K562 (cell line): ENCODE results near the gene SHISA3. TPM values are rescaled to one million over a fixed set of nuclear protein-coding genes. Genes with fewer than 3 reads are reported as not detected.

ENCODE experiments used
- ATAC-seq: fragments of 200-7000 bp; cut with Tn5 transposase; 3 replicates; pipeline ENCODE4 v1.9.1; 2020; ENCODE audit warnings: moderate library complexity
- BruUV-seq: library from RNA; stranded (reverse); fragments of 400-500 nt; replicated peaks from 2 replicates; lab custom pipeline; 2021; lab: Mats Ljungman, UMichigan
- CTCF ChIA-PET: fragments of 300-600 bp; formaldehyde crosslinking; extraction: SDS; loops from one replicate; lab custom pipeline; 2021; ENCODE audit warnings: low intra/inter-chr PET ratio; lab: Yijun Ruan, JAX
- POLR2A ChIA-PET: fragments of 300-600, 350-650 bp; sonication (Branson Sonifier 250); formaldehyde crosslinking; extraction: SDS; loops from one replicate; lab custom pipeline; 2021; ENCODE audit warnings: antibody characterized with exemption, inconsistent platforms; lab: Yijun Ruan, JAX
- DNase-seq, 4 experiments: peaks; one replicate each; pipeline versions ENCODE4 v3.0.0 to v3.0.0-alpha.2; 2011 to 2018; ENCODE audit warnings: low spot score in 3 of 4, mixed read lengths in 3 of 4; ENCODE audit errors: extremely low read depth in 1 of 4
- FAIRE-seq: peaks from 2 replicates; lab custom pipeline; 2011; peaks lifted over from hg19 to GRCh38; lab: Jason Lieb, UNC
- H2AFZ ChIP-seq: 2 replicates; pipeline ENCODE4 v1.6.0; 2011; ENCODE audit warnings: low read depth, low read length, control low read depth, inconsistent platforms
- H3K27ac ChIP-seq: fragments of 200-600 bp; 3 replicates; pipeline ENCODE4 v1.8.0; 2011; ENCODE audit warnings: low read depth, mild to moderate bottlenecking, control low read depth, inconsistent platforms, low read length, moderate library complexity, mixed read lengths; ENCODE audit errors: extremely low read depth
- H3K27me3 ChIP-seq, 2 experiments: fragments of 300-600 bp in 1 of 2; 2 replicates in 1 of 2; 3 replicates in 1 of 2; pipeline versions ENCODE4 v1.6.0 to v1.8.0; 2011; ENCODE audit warnings: inconsistent platforms in 2 of 2, low read length in 2 of 2, mild to moderate bottlenecking in 1 of 2, mixed read lengths in 1 of 2, moderate library complexity in 1 of 2; ENCODE audit not compliant: control insufficient read depth in 2 of 2, insufficient read depth in 2 of 2
- H3K36me3 ChIP-seq: fragments of 300-600 bp; 3 replicates; pipeline ENCODE4 v1.8.0; 2011; ENCODE audit warnings: mild to moderate bottlenecking, low read length, inconsistent platforms; ENCODE audit not compliant: control insufficient read depth, insufficient read depth
- H3K4me1 ChIP-seq, 2 experiments: fragments of 200-600 bp in 1 of 2; replicated peaks in 1 of 2; 2 replicates in 1 of 2; 3 replicates in 1 of 2; pipeline versions ENCODE4 v1.5.1 to v1.8.0; 2011; ENCODE audit warnings: inconsistent platforms in 2 of 2, low read length in 2 of 2, mild to moderate bottlenecking in 1 of 2, mixed read lengths in 1 of 2, moderate library complexity in 1 of 2; ENCODE audit not compliant: control insufficient read depth in 2 of 2, insufficient read depth in 2 of 2
- H3K4me2 ChIP-seq: 2 replicates; pipeline ENCODE4 v1.6.1; 2011; ENCODE audit warnings: low read length, control low read depth, inconsistent platforms, mixed read lengths; ENCODE audit not compliant: insufficient read depth
- H3K4me3 ChIP-seq: fragments of 200-600 bp; sonication (generic), shearing (Covaris generic); 2 replicates; pipeline ENCODE4 v1.5.1; 2016; ENCODE audit warnings: control low read depth, inconsistent platforms
- H3K79me2 ChIP-seq: fragments of 200-600 bp; 3 replicates; pipeline ENCODE4 v1.8.0; 2011; ENCODE audit warnings: low read length, inconsistent platforms; ENCODE audit not compliant: control insufficient read depth, insufficient read depth
- H3K9ac ChIP-seq, 2 experiments: 2 replicates each; pipeline versions ENCODE4 v1.6.0 to v1.6.1; 2011; ENCODE audit warnings: low read depth in 2 of 2, low read length in 2 of 2, control low read depth in 1 of 2, inconsistent platforms in 1 of 2, mild to moderate bottlenecking in 1 of 2, mixed read lengths in 1 of 2; ENCODE audit not compliant: insufficient read depth in 1 of 2
- H3K9me1 ChIP-seq: one replicate; pipeline ENCODE4 v1.6.0; 2011; ENCODE audit warnings: inconsistent platforms, mild to moderate bottlenecking, low read length, moderate library complexity; ENCODE audit not compliant: control insufficient read depth, insufficient read depth
- H3K9me3 ChIP-seq: replicated peaks from 2 replicates; pipeline ENCODE4 v1.5.1; 2011; ENCODE audit warnings: low read depth, low read length, inconsistent platforms; ENCODE audit not compliant: control insufficient read depth, insufficient read depth
- H4K20me1 ChIP-seq: replicated peaks from 2 replicates; pipeline ENCODE4 v1.6.1; 2011; ENCODE audit warnings: low read length, inconsistent platforms, mixed read lengths; ENCODE audit not compliant: control insufficient read depth, insufficient read depth
- AFF1 ChIP-seq, 2 experiments: fragments of 450-650 bp; IDR thresholded peaks; 2 replicates each; pipeline ENCODE4 v1.6.1; 2018; ENCODE audit warnings: mild to moderate bottlenecking in 2 of 2, low read depth in 1 of 2; ENCODE audit not compliant: partially characterized antibody in 2 of 2
- EGR1 ChIP-seq: fragments of 450-650 bp; conservative IDR thresholded peaks from 2 replicates; pipeline ENCODE4 v1.6.1; 2017; ENCODE audit warnings: mild to moderate bottlenecking
- ETV6 ChIP-seq, 3 experiments: fragments of 150-350 bp in 1 of 3; sonication (generic) in 1 of 3; formaldehyde crosslinking in 1 of 3; IDR thresholded peaks; 2 replicates each; pipeline versions ENCODE4 v1.6.1 to v1.8.0; 2014 to 2022; ENCODE audit warnings: borderline replicate concordance in 2 of 3, low read depth in 2 of 3, antibody characterized with exemption in 1 of 3, low read length in 1 of 3, mild to moderate bottlenecking in 1 of 3, missing genetic modification reagents in 1 of 3
- FIP1L1 ChIP-seq: fragments of 200-400 bp; formaldehyde crosslinking; IDR thresholded peaks from 2 replicates; pipeline ENCODE4 v1.6.1; 2018; ENCODE audit warnings: mild to moderate bottlenecking, low read depth, low read length; ENCODE audit not compliant: poor library complexity, severe bottlenecking
- TAF7 ChIP-seq: fragments of 450-650 bp; IDR thresholded peaks from 2 replicates; pipeline ENCODE4 v1.6.1; 2016; ENCODE audit warnings: missing genetic modification characterization, missing compliant biosample characterization
- U2AF2 ChIP-seq: fragments of 200-400 bp; formaldehyde crosslinking; optimal IDR thresholded peaks from 2 replicates; pipeline ENCODE3; 2017; ENCODE audit warnings: low read depth, mild to moderate bottlenecking, low read length
- ZBTB17 ChIP-seq: fragments of 450-650 bp; formaldehyde crosslinking; IDR thresholded peaks from 2 replicates; pipeline ENCODE4 v1.4.0; 2020; ENCODE audit warnings: mild to moderate bottlenecking
- ZNF217 ChIP-seq: sonication (generic); formaldehyde crosslinking; IDR thresholded peaks from 2 replicates; pipeline ENCODE4 v1.8.0; 2022; ENCODE audit warnings: mild to moderate bottlenecking, missing genetic modification reagents
- ZNF407 ChIP-seq: fragments of 450-650 bp; IDR thresholded peaks from 2 replicates; pipeline ENCODE4 v1.6.1; 2016; ENCODE audit warnings: low read depth
- WGBS: fragments of 100-300 bp; shearing (Covaris generic); methylation state at CpG from one replicate; pipeline ENCODE4 v1.1.6; 2016; ENCODE audit warnings: low coverage, mixed read lengths; ENCODE audit not compliant: insufficient coverage; ENCODE audit errors: missing lambda C conversion rate; 5-methylcytosine and 5-hydroxymethylcytosine counted together
- in situ Hi-C: fragments of 300-500 bp; cut with MboI; formaldehyde crosslinking; loops from 4 replicates; pipeline ENCODE4 v1.15.0; 2018; ENCODE audit warnings: inconsistent platforms, mixed read lengths
- intact Hi-C: fragments of 100-400 bp; cut with micrococcal nuclease; formaldehyde crosslinking; loops from 2 replicates; pipeline ENCODE4 v1.14.2; 2022
- polyA plus RNA-seq, 8 experiments: library from polyadenylated mRNA; depleted of rRNA in 4 of 8; stranded (reverse) in 5 of 8; unstranded in 3 of 8; fragments of >200 nt; fragmentation: Nextera tagmentation in 2 of 8; fragmentation: Illumina TruSeq in 1 of 8; extraction: Ambion mirVana in 2 of 8; extraction: Trizol in 1 of 8; gene quantifications; 2 replicates each; pipeline versions ENCODE4 v1.2.1 to v1.2.3, GENCODE V29; 2011 to 2014; ENCODE audit warnings: inconsistent platforms in 1 of 8, missing spikeins in 1 of 8
- total RNA-seq, 7 experiments: library from RNA; depleted of rRNA in 6 of 7; stranded (reverse); fragments of >200 nt in 6 of 7; fragmentation: Illumina TruSeq in 2 of 7; extraction: Trizol in 2 of 7; gene quantifications; 2 replicates each; pipeline versions ENCODE4 v1.2.1 to v1.2.3, GENCODE V29; 2011 to 2021; ENCODE audit warnings: low replicate concordance in 1 of 7

Gene SHISA3
- total and polyA plus RNA-seq, 9 of the 15 experiments (the other 6 are each of a cell fraction or from before 2014, with no cell fraction given), result not detected

GRCh38 chr4:42416017-42416416, 18.7 kb downstream of the SHISA3 start (continued):
- TF ChIP-seq AFF1 (IDR thresholded peaks at IDR 0.05; ENCODE audit: low read depth in 1 of 2, partially characterized antibody in 2 of 2), result no peak
- no peak for TF ChIP-seq EGR1

GRCh38 chr4:42417550-42417949, 20.3 kb downstream of the SHISA3 start:
- no TSS peak for BruUV-seq
- POLR2A ChIA-PET, result no interaction called here
- no peak for TF ChIP-seq ZBTB17
- TF ChIP-seq ETV6 (IDR thresholded peaks at IDR 0.05; ENCODE audit: borderline replicate concordance in 1 of 2, low read depth in 2 of 2, low read length in 1 of 2), result no peak
- no peak for TF ChIP-seq ETV6 (CRISPR knock-in tag; IDR thresholded peaks at IDR 0.05; ENCODE audit: borderline replicate concordance)
- no peak for TF ChIP-seq U2AF2
- TF ChIP-seq TAF7, result no peak
- TF ChIP-seq FIP1L1, result no peak
- TF ChIP-seq ZNF217 (CRISPR knock-in tag), result no peak
- no peak for TF ChIP-seq ZNF407

More at GRCh38 chr4:42417550-42417949, 20.3 kb downstream of the SHISA3 start:
- intact Hi-C loops (no loop called here), in situ Hi-C loops (no loop called here)
- Histone ChIP-seq H3K9me3 (no peaks in the 10 kb centered on the region), H3K4me1 (no peaks in the 10 kb centered on the region), H3K9ac (no peak overlapping the region), H3K79me2 (no peaks in the 10 kb centered on the region), H3K4me3 (no peak overlapping the region), H2AFZ (no peak overlapping the region), H3K27me3 (no peaks in the 10 kb centered on the region), H4K20me1 (no peaks in the 10 kb centered on the region), H3K4me2 (no peak overlapping the region), H3K9me1 (no peaks in the 10 kb centered on the region), H3K27ac (no peak overlapping the region), H3K36me3 (no peaks in the 10 kb centered on the region)
- no peak for ATAC-seq
- CTCF ChIA-PET, result no interaction called here
- no peak for DNase-seq
- 4% methylated on average over 3 of the region's 3 CpGs for WGBS
- FAIRE-seq, result no peak
